ENCODE results near the gene PTGFRN.

The PTGFRN gene

DNA sequence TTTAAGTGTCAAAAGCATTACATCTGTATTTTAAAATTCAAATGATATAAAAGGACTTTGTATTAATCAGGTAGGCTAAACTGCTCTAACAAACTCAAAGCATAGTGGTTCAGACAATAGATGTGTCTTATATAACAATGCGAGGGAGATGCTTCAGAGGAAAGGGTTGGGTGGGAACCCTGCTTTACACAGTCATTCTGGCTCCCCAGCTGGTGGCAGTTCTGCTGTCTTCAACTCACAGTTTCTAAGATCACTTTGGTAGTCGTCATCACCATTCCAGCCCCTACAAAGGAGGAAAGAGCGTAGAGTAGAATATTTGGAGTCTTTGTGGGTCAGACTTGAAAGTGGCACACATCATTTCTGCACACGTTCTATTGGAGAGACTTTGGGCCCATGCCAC, 4.2 kb downstream of the PTGFRN start:
- POLR2A ChIA-PET, result no interaction called here
- CTCF ChIA-PET, result no interaction called here
- TF ChIP-seq, protein P1, sequence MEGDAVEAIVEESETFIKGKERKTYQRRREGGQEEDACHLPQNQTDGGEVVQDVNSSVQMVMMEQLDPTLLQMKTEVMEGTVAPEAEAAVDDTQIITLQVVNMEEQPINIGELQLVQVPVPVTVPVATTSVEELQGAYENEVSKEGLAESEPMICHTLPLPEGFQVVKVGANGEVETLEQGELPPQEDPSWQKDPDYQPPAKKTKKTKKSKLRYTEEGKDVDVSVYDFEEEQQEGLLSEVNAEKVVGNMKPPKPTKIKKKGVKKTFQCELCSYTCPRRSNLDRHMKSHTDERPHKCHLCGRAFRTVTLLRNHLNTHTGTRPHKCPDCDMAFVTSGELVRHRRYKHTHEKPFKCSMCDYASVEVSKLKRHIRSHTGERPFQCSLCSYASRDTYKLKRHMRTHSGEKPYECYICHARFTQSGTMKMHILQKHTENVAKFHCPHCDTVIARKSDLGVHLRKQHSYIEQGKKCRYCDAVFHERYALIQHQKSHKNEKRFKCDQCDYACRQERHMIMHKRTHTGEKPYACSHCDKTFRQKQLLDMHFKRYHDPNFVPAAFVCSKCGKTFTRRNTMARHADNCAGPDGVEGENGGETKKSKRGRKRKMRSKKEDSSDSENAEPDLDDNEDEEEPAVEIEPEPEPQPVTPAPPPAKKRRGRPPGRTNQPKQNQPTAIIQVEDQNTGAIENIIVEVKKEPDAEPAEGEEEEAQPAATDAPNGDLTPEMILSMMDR (IDR thresholded peaks at IDR 0.05; ENCODE audit: insufficient read depth, low read length, missing control alignments), result no peak
- no peak for DNase-seq (ENCODE audit: low read depth, low spot score)
- H3K4me3 ChIP-seq (ENCODE audit: low read depth, low read length), result no peak overlapping the region

DNA sequence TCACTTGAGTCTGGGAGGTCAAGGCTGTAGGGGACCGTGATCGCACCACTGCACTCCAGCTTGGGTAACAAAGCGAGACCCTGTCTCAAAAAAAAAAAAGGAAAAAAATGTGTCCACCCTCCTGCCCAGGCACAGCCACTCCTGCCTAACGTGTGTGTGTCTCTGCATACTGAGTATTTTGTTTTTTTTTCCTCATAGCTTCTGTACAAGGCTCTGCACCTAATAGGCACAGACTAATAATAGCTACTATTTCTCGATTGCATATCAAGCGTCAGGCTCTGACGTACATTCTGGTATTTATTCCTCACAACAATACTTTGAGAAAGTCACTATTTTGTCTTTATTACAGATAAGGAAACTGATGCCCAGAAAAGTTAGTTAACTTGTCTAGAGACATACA, 5.0 kb downstream of the PTGFRN start:
- DNase-seq (ENCODE audit: low read depth, low spot score), result no peak
- TF ChIP-seq, protein P1 (IDR thresholded peaks at IDR 0.05; ENCODE audit: insufficient read depth, low read length, missing control alignments), result no peak
- CTCF ChIA-PET, result no interaction called here
- POLR2A ChIA-PET, result no interaction called here
- H3K4me3 ChIP-seq (ENCODE audit: low read depth, low read length), result no peak overlapping the region

DNA sequence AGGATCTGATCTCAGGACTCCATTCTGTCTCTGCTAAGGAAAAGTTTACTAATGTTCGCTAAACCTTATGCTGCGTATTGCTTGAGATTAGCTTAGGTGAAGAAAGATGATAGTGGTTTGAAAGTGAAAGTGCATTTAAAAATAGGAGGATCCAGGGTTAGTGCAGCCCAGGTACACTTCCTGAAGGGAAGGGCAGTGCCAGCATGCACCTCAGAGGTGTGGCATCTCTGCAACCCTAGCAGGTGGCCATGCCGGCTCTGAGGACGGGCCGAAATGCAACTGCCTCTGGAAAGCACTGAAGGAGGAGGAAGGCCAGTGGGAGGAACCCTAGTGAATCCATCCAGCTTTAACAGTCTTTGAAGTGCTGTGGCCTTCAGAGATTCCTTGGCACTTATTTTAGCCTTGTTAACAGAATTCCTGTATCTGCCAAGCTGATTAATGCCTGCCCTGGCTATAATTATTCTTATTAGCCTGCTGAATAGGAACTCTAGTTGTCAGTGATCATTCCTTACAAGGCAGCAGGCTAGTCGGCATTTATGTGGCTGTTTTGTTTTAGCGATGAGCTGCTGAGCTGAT, 5.5 kb downstream of the PTGFRN start:
- TF ChIP-seq, protein P1 (IDR thresholded peaks at IDR 0.05; ENCODE audit: insufficient read depth, low read length, missing control alignments), result no peak
- DNase-seq (ENCODE audit: low read depth, low spot score), result no peak
- CTCF ChIA-PET, result no interaction called here
- POLR2A ChIA-PET, result no interaction called here
- no peak overlapping the region for H3K4me3 ChIP-seq (ENCODE audit: low read depth, low read length)

DNA sequence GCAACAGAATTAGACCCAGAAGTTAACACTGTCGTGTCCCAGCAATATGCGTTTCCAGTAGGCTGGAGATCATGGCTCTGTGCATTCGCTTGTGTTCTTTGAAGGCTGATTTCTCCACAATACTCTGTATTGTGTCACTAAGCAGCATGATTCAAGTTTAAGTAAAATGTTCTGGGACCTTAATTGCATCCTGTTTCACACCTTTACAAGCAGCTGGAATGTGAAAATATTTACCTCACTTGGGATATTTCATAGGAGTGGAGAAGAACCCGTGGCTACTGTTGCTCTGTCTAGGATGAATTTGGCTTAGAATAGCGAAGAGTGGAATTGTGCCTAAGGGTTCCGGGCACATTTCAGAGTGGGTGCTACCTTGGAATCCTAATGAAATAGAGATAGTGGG, 6.3 kb downstream of the PTGFRN start:
- H3K4me3 ChIP-seq (ENCODE audit: low read depth, low read length), result no peak overlapping the region
- POLR2A ChIA-PET, result no interaction called here
- DNase-seq (ENCODE audit: low read depth, low spot score), result no peak
- TF ChIP-seq, protein P1 (IDR thresholded peaks at IDR 0.05; ENCODE audit: insufficient read depth, low read length, missing control alignments), result no peak
- CTCF ChIA-PET, result no interaction called here

DNA sequence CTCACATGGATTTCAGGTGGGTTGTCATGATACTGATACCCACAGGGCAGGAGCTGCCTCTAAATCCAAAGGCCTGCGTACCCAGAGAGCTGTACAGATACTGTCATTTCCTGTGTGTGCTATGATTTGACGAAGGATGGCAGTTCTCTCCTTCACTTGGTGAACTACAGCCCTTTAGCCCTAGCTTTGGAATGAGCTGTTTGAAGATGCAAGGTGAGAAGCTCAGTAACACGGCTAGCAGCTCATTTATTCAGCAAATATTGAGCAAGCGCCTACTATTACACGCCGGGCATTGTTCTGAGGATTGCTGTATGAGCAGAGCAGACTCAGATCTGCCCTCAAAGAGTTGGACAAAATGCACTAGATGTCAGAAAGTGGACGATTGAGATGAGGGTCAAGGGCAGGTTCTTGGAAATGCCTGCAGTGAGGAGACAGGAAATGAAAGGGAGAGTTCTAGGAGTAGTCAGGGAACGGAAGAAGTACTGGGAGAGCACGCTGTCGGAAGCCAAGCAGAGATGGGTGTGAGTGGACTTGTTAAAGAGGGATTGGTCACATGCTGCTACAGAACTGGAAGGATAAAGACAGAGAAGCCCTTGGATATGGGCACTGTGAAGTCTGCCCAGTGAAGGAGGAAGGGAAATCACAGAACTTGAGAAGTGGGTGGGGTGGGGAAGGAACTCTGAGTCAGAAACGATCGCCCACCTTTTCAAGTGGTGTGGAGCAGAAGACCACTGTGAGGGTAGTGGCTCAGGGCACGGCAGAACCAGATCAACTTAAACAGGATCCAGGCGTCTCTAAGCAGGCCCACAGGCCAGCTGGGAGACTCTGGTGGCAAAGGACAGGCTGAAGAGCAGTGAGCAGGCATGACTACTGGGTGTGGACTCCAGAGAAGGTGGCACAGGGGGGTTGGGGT, 7.1 kb downstream of the PTGFRN start:
- POLR2A ChIA-PET, result no interaction called here
- CTCF ChIA-PET, result no interaction called here

More for the DNA sequence above, 7.1 kb downstream of the PTGFRN start:
- no peak overlapping the region for H3K4me3 ChIP-seq (ENCODE audit: low read depth, low read length)
- DNase-seq (ENCODE audit: low read depth, low spot score), result no peak
- TF ChIP-seq, protein P1 (IDR thresholded peaks at IDR 0.05; ENCODE audit: insufficient read depth, low read length, missing control alignments), result no peak

Data from AG04449 (cell line).